RWPE1 (cell line): ENCODE measurements around the gene CDK5.

Source experiments
- CTCF ChIA-PET: fragments of 350-600 bp; sonication (Branson Sonifier 250); formaldehyde crosslinking; extraction: SDS; loops from one replicate; lab custom pipeline; 2021; lab: Yijun Ruan, JAX
- POLR2A ChIA-PET: fragments of 400-600 bp; formaldehyde crosslinking; extraction: SDS; loops from one replicate; lab custom pipeline; 2020; ENCODE audit warnings: antibody characterized with exemption; ENCODE audit not compliant: low non-redundant PET; lab: Yijun Ruan, JAX
- DNase-seq: peaks from one replicate; pipeline ENCODE4 v3.0.0; 2012; ENCODE audit warnings: low spot score
- H3K27ac ChIP-seq: fragments of 450-650 bp; 2 replicates; pipeline ENCODE4 v1.5.1; 2017
- CTCF ChIP-seq: fragments of 450-650 bp; conservative IDR thresholded peaks from 2 replicates; pipeline ENCODE4 v1.5.1; 2017; ENCODE audit warnings: low read depth, mild to moderate bottlenecking

The CDK5 gene

GRCh38 chr7:151010307-151011096 is 47.2 kb downstream of the CDK5 start:
- ChIA-PET CTCF (interaction anchor here (0.6 to 1.3 kb wide), 2 partner anchors 8 to 18 kb away, joined by 3 to 5 read pairs; partner anchors contain the start of gene ABCB8), POLR2A (no interaction called here)
- no peak for DNase-seq
- TF ChIP-seq CTCF = no peak
- no peak overlapping the region for H3K27ac ChIP-seq

GRCh38 chr7:151010037-151010306 is 47.7 kb downstream of the CDK5 start:
- POLR2A ChIA-PET = no interaction called here
- no peak overlapping the region for H3K27ac ChIP-seq

GRCh38 chr7:151009327-151010036 is 48.2 kb downstream of the CDK5 start:
- no peak for TF ChIP-seq CTCF

More at GRCh38 chr7:151010037-151010306, 47.7 kb downstream of the CDK5 start:
- TF ChIP-seq CTCF = no peak
- no peak for DNase-seq
- CTCF ChIA-PET = interaction anchor here (0.6 to 1.3 kb wide), 2 partner anchors 9 to 18 kb away, joined by 3 to 5 read pairs; partner anchors contain the start of gene ABCB8

GRCh38 chr7:151008511-151009323 is 49.0 kb downstream of the CDK5 start:
- ChIA-PET CTCF (interaction anchor here (0.6 to 1.1 kb wide), 11 partner anchors 9 to 584 kb away, joined by 3 to 5 read pairs (median 3); no protein-coding TSS in a partner anchor), POLR2A (no interaction called here)
- DNase-seq = peak; percentile 50

More at GRCh38 chr7:151009327-151010036, 48.2 kb downstream of the CDK5 start:
- DNase-seq = no peak
- POLR2A ChIA-PET = no interaction called here
- peak overlapping the region; percentile 23; the same call in 1 of the 2 replicates for H3K27ac ChIP-seq
- CTCF ChIA-PET = interaction anchor here (0.6 to 1.3 kb wide), 11 partner anchors 8 to 585 kb away, joined by 3 to 5 read pairs (median 3); partner anchors contain the start of gene ABCB8

GRCh38 chr7:151008143-151008510 is 49.6 kb downstream of the CDK5 start:
- CTCF ChIA-PET = interaction anchor here (0.6 to 1.1 kb wide), 4 partner anchors 10 to 571 kb away, joined by 3 read pairs; no protein-coding TSS in a partner anchor
- DNase-seq = no peak
- H3K27ac ChIP-seq = 0 out of 2 replicates have a peak overlapping the region, but pooled peaks have one; percentile 23
- POLR2A ChIA-PET = no interaction called here
- no peak for TF ChIP-seq CTCF

More at GRCh38 chr7:151008511-151009323, 49.0 kb downstream of the CDK5 start:
- peak; percentile 97 for TF ChIP-seq CTCF
- peak overlapping the region; percentile 23 for H3K27ac ChIP-seq
